GM10266 (cell line): Measurements from ENCODE around the gene NEU4.
"Not testable (repeated sequence)": the region's sequence is repeated elsewhere in the genome, so short reads cannot be mapped to it uniquely, and the experiment has no call there.

Experiments
- DNase-seq: peaks from one replicate; pipeline ENCODE4 v3.0.0; 2012; ENCODE audit errors: extremely low spot score
- TF ChIP-seq, protein P1 (sequence below): IDR thresholded peaks from 2 replicates; pipeline ENCODE4 v1.5.1; 2012; ENCODE audit warnings: mild to moderate bottlenecking, low read depth; ENCODE audit not compliant: control insufficient read depth, insufficient read depth; ENCODE audit errors: missing control alignments

Gene NEU4

GRCh38 chr2:241815477-241816430 is 6.8 kb downstream of the NEU4 start:
- peak; percentile 17 for DNase-seq

GRCh38 chr2:241816431-241817121 is 7.6 kb downstream of the NEU4 start:
- TF ChIP-seq, protein P1, sequence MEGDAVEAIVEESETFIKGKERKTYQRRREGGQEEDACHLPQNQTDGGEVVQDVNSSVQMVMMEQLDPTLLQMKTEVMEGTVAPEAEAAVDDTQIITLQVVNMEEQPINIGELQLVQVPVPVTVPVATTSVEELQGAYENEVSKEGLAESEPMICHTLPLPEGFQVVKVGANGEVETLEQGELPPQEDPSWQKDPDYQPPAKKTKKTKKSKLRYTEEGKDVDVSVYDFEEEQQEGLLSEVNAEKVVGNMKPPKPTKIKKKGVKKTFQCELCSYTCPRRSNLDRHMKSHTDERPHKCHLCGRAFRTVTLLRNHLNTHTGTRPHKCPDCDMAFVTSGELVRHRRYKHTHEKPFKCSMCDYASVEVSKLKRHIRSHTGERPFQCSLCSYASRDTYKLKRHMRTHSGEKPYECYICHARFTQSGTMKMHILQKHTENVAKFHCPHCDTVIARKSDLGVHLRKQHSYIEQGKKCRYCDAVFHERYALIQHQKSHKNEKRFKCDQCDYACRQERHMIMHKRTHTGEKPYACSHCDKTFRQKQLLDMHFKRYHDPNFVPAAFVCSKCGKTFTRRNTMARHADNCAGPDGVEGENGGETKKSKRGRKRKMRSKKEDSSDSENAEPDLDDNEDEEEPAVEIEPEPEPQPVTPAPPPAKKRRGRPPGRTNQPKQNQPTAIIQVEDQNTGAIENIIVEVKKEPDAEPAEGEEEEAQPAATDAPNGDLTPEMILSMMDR = no peak
- peak; percentile 7 for DNase-seq

More at GRCh38 chr2:241815477-241816430, 6.8 kb downstream of the NEU4 start:
- TF ChIP-seq, protein P1 = no peak

DNA sequence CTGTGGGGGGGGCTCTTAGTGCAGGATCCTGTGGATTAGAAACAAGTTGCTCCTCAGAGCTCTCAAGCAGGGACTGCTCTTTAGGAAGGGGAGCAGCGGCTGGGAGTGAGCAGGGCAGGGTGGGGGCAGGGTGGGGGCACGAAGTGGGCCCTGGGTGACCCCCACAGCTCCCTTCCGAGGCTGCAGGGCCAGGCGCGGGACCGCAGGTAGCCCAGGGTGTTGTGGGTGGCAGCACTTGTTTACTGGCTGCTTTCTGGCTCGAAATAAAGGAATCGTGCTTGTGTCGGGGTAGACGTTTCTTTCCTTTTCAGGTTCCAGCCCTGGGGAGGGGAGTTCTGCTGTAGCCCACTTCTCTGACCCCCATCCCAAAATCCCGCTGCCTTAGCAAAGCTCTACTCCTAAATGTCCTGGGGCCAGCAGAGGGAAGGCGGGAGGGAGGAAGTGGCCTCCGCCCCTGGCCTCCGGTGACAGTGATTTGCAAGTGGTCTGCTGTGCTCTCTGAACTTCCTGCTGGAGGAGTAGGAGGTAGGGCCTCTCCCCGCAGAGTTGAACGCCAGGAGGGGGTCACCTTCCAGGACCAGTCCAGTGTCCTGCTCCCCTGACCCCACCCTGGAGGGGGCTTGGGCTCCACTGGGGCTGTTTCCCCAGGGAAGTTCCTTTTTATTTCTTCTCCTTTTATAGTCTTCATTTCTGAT is 8.3 kb downstream of the NEU4 start:
- peak; percentile 45 for DNase-seq
- TF ChIP-seq, protein P1 = no peak

GRCh38 chr2:241817821-241818215 is 8.8 kb downstream of the NEU4 start:
- DNase-seq = not testable (repeated sequence)

DNA sequence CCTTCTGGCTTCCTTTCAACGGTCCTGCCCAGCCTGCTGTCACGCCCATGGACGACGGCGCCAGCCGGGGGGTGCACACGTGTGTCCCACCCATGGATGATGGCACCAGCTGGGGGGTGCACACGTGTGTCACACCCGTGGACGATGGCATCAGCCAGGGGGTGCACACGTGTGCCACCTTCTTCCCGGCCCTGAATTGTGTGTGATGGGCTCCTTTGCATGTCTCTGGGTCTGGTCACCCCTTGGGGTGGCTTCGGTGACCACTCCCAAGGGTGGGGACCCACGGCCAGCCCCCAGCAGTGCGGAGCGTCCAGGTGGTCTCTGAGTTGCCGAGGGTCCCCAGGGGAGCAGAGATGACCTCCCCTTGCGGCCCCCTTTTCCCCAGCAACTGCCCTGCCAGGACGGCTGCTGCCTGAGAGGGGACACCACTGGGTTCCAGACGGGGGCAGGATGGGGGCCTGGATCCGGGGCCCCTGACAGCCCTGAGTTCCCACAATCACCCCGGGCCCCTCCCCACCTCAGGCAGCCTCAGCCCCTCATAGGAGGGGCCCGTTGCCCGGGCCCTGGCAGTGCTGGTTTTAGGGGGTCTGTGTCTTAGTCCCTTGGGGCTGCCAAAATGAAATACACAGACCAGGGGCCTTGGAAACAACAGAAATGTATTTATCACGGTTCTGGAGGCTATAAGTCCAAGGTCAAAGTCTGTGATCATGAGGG is 9.4 kb downstream of the NEU4 start:
- no peak for DNase-seq
- TF ChIP-seq, protein P1 = no peak

DNA sequence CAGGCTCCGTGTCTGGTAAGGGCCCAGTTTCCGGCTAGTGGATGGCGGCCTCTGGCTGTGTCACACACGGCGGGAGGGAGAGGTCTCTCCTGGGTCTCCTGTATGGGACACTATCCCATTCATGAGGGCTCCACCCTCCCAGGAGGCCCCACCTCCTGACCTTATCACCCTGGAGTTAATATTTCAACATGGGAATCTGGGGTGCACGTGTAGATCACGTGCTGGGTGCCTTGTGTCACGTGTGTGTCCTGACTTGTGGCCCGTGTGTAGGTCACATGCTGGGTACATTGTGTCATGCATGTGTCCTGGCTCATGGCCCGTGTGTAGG is 9.9 kb downstream of the NEU4 start:
- no peak for DNase-seq
- TF ChIP-seq, protein P1 = no peak

GRCh38 chr2:241819947-241820624 is 11.1 kb downstream of the NEU4 start:
- not testable (repeated sequence) for DNase-seq
